H7 (cell line): ENCODE results near the gene CCDC150. TPM values are rescaled to one million over a fixed set of nuclear protein-coding genes. Genes with fewer than 3 reads are reported as not detected.
"Not testable (repeated sequence)": the region's sequence is repeated elsewhere in the genome, so short reads cannot be mapped to it uniquely, and the experiment has no call there.

Experiments
- DNase-seq: peaks from one replicate; pipeline ENCODE4 v3.0.0; 2012
- H3K27me3 ChIP-seq: 2 replicates; pipeline ENCODE4 v1.6.0; 2011; ENCODE audit warnings: mild to moderate bottlenecking, low read length; ENCODE audit not compliant: control insufficient read depth, insufficient read depth
- H3K36me3 ChIP-seq: replicated peaks from 2 replicates; pipeline ENCODE4 v1.5.1; 2011; ENCODE audit warnings: low read length; ENCODE audit not compliant: control insufficient read depth, insufficient read depth
- H3K4me3 ChIP-seq: 2 replicates; pipeline ENCODE4 v1.5.1; 2011; ENCODE audit warnings: low read depth, mild to moderate bottlenecking, control low read depth, low read length, moderate library complexity; ENCODE audit not compliant: insufficient read depth
- total RNA-seq: library from RNA; depleted of rRNA; stranded (reverse); fragments of >200 nt; shearing (Covaris generic); gene quantifications from 2 replicates; pipeline ENCODE4 v1.2.3, GENCODE V29; 2014

The CCDC150 gene
- total RNA-seq, 1 experiment from 2014 or later, result 18.4 TPM

- H3K27me3 ChIP-seq, result no peaks in the 10 kb centered on the region
- no peaks in the 10 kb centered on the region for H3K36me3 ChIP-seq
- no peak for DNase-seq
- H3K4me3 ChIP-seq, result no peak overlapping the region
These were observed 32.4 kb upstream of the CCDC150 start for GRCh38 chr2:196607073-196607472.

GRCh38 chr2:196607896-196608295, 31.6 kb upstream of the CCDC150 start:
- not testable (repeated sequence) for H3K27me3 ChIP-seq, H3K36me3 ChIP-seq, DNase-seq, H3K4me3 ChIP-seq

GRCh38 chr2:196609806-196610205, 29.7 kb upstream of the CCDC150 start:
- no peak for DNase-seq
- no peak overlapping the region for H3K4me3 ChIP-seq
- H3K36me3 ChIP-seq, result no peaks in the 10 kb centered on the region
- no peaks in the 10 kb centered on the region for H3K27me3 ChIP-seq

- Histone ChIP-seq H3K27me3 (no peaks in the 10 kb centered on the region), H3K36me3 (no peaks in the 10 kb centered on the region), H3K4me3 (no peak overlapping the region)
- no peak for DNase-seq
These were observed 28.7 kb upstream of the CCDC150 start for GRCh38 chr2:196610796-196611195.

- H3K27me3 ChIP-seq, result no peaks in the 10 kb centered on the region
- H3K36me3 ChIP-seq, result no peaks in the 10 kb centered on the region
- H3K4me3 ChIP-seq, result no peak overlapping the region
- no peak for DNase-seq
These were observed 26.2 kb upstream of the CCDC150 start for GRCh38 chr2:196613302-196613701.

DNA sequence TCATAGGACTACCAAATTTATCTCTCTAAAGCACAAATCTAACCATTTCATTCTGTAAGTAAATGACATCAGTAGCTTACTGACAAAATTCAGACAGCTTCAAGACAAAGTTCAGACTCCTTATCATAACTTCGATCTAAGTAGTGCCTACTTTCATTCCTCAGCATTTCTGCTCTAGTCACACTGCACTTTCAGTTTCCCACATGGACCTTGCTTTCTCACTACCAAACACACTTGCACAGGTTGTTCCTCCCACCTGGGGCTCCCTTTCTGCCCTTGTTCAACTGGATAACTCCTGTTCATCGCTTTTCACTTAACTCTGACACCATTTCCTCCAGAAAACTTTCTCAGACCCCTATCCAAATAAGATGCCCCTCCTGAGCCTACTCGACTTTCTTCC, 22.1 kb upstream of the CCDC150 start:
- Histone ChIP-seq H3K27me3 (no peaks in the 10 kb centered on the region), H3K4me3 (no peak overlapping the region), H3K36me3 (no peaks in the 10 kb centered on the region)
- no peak for DNase-seq

GRCh38 chr2:196618661-196619060, 20.9 kb upstream of the CCDC150 start:
- Histone ChIP-seq H3K36me3 (no peaks in the 10 kb centered on the region), H3K4me3 (no peak overlapping the region), H3K27me3 (no peaks in the 10 kb centered on the region)
- no peak for DNase-seq

DNA sequence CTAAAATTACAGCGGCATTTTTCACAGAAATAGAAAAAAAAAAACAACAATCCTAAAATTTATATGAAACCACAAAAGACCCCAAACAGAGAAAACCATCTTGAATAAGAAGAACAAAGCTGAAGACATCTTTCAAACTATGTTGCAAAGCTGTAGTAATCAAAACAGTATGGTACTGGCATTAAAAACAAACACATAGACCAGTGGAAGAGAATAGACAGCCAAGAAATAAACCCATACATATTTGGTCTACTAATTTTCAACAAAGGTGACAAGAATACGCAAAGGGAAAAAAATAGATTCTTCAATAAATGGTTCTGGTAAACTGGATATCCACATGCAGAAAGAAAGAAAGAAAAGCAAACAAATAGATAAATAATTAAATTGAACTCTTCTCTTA, 9.0 kb upstream of the CCDC150 start:
- no peak for DNase-seq
- Histone ChIP-seq H3K4me3 (no peak overlapping the region), H3K36me3 (no peaks in the 10 kb centered on the region), H3K27me3 (no peaks in the 10 kb centered on the region)

- no peaks in the 10 kb centered on the region for H3K36me3 ChIP-seq
- no peak for DNase-seq
These were observed 4.4 kb upstream of the CCDC150 start for GRCh38 chr2:196635156-196635555.

GRCh38 chr2:196638765-196639164, 750 bp upstream of the CCDC150 start:
- Histone ChIP-seq H3K36me3 (no peaks in the 10 kb centered on the region), H3K27me3 (no peaks in the 10 kb centered on the region), H3K4me3 (no peak overlapping the region)
- DNase-seq, result no peak

More at GRCh38 chr2:196635156-196635555, 4.4 kb upstream of the CCDC150 start:
- H3K4me3 ChIP-seq, result no peak overlapping the region
- H3K27me3 ChIP-seq, result no peaks in the 10 kb centered on the region

GRCh38 chr2:196640031-196640548, 575 bp downstream of the CCDC150 start:
- DNase-seq, result no peak
- Histone ChIP-seq H3K36me3 (no peaks in the 10 kb centered on the region), H3K27me3 (no peaks in the 10 kb centered on the region), H3K4me3 (peak overlapping the region; percentile 84)

DNA sequence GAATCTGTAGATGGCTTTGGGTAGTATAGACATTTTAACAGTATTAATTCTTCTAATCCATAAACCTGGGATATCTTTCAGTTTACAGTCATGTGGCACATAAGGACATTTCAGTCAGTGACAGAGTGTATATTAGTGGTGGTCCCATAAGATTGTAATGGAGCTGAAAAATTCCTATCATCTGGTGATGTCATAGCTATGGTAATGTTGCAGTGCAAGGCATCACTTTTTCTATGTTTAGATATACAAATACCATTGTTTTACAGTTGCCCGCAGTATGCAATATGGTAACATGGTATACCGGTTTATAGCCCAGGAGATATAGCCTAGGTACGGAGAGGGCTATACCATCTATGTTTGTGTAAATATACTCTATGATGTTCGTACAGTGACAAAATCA, 9.7 kb downstream of the CCDC150 start:
- no peak overlapping the region for H3K4me3 ChIP-seq
- H3K36me3 ChIP-seq, result peaks cover 5% of the 10 kb centered on the region
- no peaks in the 10 kb centered on the region for H3K27me3 ChIP-seq
- DNase-seq, result no peak

DNA sequence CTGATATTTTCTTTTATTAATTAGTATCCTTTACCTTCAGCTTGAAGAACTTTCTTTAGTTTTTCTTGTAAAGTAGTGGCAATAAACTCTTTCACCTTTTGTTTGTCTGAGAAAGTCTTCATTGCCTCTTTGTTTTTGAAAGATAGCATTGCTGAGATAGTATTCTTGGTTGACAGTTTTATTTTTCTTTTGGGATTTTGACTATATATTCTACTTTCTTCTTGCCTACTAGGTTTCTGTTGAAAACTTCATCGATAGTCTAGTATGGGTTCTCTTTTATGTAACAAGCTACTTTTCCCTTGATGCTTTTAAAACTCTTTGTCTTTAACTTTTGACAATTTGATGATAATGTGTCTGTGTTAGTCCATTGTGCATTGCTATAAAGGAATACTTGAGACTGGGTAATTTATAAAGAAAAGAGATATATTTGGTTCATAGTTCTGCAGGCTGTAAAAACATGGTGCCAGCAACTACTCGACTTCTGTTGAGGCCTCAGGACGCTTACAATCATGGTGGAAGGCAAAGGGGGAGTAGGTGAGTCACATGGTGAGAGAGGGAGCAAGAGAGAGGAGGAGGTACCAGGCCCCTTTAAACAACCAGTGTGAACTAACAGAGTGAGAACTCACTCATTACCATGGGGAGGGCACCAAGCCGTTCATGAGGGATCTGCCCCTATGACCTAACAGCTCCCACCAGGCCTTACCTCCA, 12.0 kb downstream of the CCDC150 start:
- Histone ChIP-seq H3K36me3 (peaks cover 5% of the 10 kb centered on the region), H3K4me3 (no peak overlapping the region), H3K27me3 (no peaks in the 10 kb centered on the region)
- DNase-seq, result no peak

GRCh38 chr2:196652869-196653268, 13.4 kb downstream of the CCDC150 start:
- Histone ChIP-seq H3K36me3 (peaks cover 5% of the 10 kb centered on the region), H3K27me3 (no peaks in the 10 kb centered on the region), H3K4me3 (no peak overlapping the region)
- no peak for DNase-seq

GRCh38 chr2:196653843-196654242, 14.3 kb downstream of the CCDC150 start:
- H3K27me3 ChIP-seq, result no peaks in the 10 kb centered on the region
- DNase-seq, result no peak
- no peak overlapping the region for H3K4me3 ChIP-seq
- peaks cover 5% of the 10 kb centered on the region for H3K36me3 ChIP-seq
